ENCODE results near the gene PALLD.

DNA sequence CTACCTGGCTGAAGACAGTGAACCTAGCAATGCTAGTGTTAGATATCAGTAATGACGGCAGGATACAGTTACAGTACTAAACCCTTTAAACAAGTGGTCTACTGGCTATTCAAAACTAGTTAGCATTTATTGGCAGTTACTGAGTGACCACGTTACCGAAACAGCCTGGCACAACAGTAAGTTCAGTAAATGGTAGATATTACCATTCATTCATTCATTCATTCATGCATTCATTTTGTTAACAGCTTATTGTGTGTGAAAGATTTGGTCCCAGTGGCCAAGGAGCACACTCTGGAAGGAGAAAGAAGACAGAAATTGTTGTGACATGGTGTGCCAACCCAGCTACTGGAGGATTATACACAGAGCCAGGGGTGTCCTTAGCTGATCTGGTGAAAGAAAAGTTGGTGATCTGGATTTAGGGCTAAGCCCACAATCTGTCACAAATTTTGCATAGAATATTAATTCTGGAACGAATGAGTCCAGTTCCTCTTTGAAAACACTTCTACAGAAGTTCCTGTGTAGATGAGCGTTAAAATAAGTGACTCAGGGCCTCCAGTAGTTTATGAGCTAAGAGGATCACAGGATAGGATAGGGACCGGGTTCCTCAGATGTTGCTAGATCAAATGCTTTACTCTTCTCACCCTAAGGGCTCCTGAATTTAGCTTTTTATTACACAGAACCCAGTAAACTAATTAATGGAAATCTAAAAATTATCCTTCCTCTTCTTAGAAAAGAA lies 334.1 kb downstream of the PALLD start:
- TF ChIP-seq, protein P1, sequence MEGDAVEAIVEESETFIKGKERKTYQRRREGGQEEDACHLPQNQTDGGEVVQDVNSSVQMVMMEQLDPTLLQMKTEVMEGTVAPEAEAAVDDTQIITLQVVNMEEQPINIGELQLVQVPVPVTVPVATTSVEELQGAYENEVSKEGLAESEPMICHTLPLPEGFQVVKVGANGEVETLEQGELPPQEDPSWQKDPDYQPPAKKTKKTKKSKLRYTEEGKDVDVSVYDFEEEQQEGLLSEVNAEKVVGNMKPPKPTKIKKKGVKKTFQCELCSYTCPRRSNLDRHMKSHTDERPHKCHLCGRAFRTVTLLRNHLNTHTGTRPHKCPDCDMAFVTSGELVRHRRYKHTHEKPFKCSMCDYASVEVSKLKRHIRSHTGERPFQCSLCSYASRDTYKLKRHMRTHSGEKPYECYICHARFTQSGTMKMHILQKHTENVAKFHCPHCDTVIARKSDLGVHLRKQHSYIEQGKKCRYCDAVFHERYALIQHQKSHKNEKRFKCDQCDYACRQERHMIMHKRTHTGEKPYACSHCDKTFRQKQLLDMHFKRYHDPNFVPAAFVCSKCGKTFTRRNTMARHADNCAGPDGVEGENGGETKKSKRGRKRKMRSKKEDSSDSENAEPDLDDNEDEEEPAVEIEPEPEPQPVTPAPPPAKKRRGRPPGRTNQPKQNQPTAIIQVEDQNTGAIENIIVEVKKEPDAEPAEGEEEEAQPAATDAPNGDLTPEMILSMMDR (optimal IDR thresholded peaks at IDR 0.05 in 1 of 3, IDR thresholded peaks at IDR 0.05 in 1 of 3, conservative IDR thresholded peaks at IDR 0.05 in 1 of 3; ENCODE audit: extremely low read depth in 1 of 3, insufficient read depth in 2 of 3, low read length in 3 of 3): no peak
- TF ChIP-seq EZH2 (IDR thresholded peaks at IDR 0.05; ENCODE audit: low read length): no peak

Data from keratinocyte (primary cell).